ENCODE measurements around the gene DEFB112.

- TF ChIP-seq EZH2 (IDR thresholded peaks at IDR 0.05) (no peak), POLR2AphosphoS5 (IDR thresholded peaks at IDR 0.05; ENCODE audit: borderline replicate concordance, low read depth, low read length) (no peak), FOXP2 (optimal IDR thresholded peaks at IDR 0.05; ENCODE audit: control extremely low read depth, extremely low read length, insufficient read depth) (no peak)
These were observed 19.4 kb downstream of the DEFB112 start for GRCh38 chr6:50030350-50030749.

Measured in SK-N-MC (cell line).